Vagina (tissue), 2 donors: ENCODE results near the gene ATP11A. TPM values are rescaled to one million over a fixed set of nuclear protein-coding genes. Genes with fewer than 3 reads are reported as not detected.

Experiments used
- DNase-seq, 2 donors: peaks; one replicate each; pipeline ENCODE4 v3.0.0-alpha.2; 2017; ENCODE audit errors: extremely low spot score in 2 of 2
- H3K27ac ChIP-seq: fragments of 200-600 bp; sonication (generic); one replicate; pipeline ENCODE4 v1.5.1; 2019
- H3K27me3 ChIP-seq: fragments of 200-600 bp; sonication (generic); one replicate; pipeline ENCODE4 v1.5.1; 2019
- H3K36me3 ChIP-seq, 2 donors: fragments of 200-600 bp; sonication (generic); one replicate each; pipeline ENCODE4 v1.5.1; 2017 to 2019
- H3K4me1 ChIP-seq: fragments of 200-600 bp; sonication (generic); one replicate; pipeline ENCODE4 v1.5.1; 2019
- H3K4me3 ChIP-seq, 2 donors: fragments of 200-600 bp; sonication (generic); 1 replicate in 1 of 2; 2 replicates in 1 of 2; pipeline ENCODE4 v1.5.1; 2016 to 2019
- H3K9me3 ChIP-seq: fragments of 200-600 bp; sonication (generic); one replicate; pipeline ENCODE4 v1.5.1; 2019
- POLR2A ChIP-seq, 2 donors: fragments of 450-650 bp; IDR thresholded peaks; one replicate each; pipeline ENCODE4 v1.6.1; 2017; ENCODE audit warnings: antibody characterized with exemption in 2 of 2, mild to moderate bottlenecking in 2 of 2, moderate library complexity in 2 of 2
- POLR2AphosphoS5 ChIP-seq, 2 donors: sonication (generic); formaldehyde crosslinking; IDR thresholded peaks; one replicate each; pipeline ENCODE4 v1.9.0; 2017; ENCODE audit warnings: antibody characterized with exemption in 2 of 2, mild to moderate bottlenecking in 2 of 2, low read depth in 1 of 2; ENCODE audit not compliant: insufficient read depth in 1 of 2
- intact Hi-C: fragments of 100-400 bp; cut with DNase I; formaldehyde crosslinking; loops from one replicate; pipeline ENCODE4 v1.15.1; 2023
- total RNA-seq: library from RNA; depleted of rRNA; stranded (reverse); fragments of >200 nt; gene quantifications from one replicate; pipeline ENCODE4 v1.2.3, GENCODE V29; 2016
- TF ChIP-seq, protein P1 (sequence below), 3 experiments: fragments of 450-650 bp in 2 of 3; fragments of 200-600 bp in 1 of 3; sonication (generic) in 1 of 3; IDR thresholded peaks; one replicate each; pipeline ENCODE4 v1.5.1; 2017 to 2019; ENCODE audit warnings: antibody characterized with exemption in 3 of 3, mild to moderate bottlenecking in 2 of 3, moderate library complexity in 2 of 3

Gene ATP11A
- total RNA-seq, 1 donor from 2014 or later, result 33.4 TPM

DNA sequence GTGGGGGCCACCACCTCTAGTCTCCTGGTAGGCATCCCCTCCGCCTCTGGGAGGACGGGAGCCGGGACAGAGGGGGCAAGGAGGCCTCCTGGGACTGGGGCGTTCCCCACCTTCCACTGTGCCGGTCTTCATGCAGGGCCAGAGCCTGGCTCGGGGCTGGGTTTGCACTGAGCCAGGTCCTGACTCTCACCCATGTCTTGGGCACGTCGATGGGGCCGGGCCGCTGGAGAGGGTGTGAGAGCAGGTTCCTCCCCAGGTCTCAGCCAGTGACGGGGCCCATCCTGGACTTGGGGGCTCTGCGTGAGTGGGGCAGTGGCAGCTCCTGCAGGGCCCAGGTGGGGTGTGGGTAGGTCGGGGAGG lies 26.6 kb downstream of the ATP11A start:
- TF ChIP-seq, protein P1, sequence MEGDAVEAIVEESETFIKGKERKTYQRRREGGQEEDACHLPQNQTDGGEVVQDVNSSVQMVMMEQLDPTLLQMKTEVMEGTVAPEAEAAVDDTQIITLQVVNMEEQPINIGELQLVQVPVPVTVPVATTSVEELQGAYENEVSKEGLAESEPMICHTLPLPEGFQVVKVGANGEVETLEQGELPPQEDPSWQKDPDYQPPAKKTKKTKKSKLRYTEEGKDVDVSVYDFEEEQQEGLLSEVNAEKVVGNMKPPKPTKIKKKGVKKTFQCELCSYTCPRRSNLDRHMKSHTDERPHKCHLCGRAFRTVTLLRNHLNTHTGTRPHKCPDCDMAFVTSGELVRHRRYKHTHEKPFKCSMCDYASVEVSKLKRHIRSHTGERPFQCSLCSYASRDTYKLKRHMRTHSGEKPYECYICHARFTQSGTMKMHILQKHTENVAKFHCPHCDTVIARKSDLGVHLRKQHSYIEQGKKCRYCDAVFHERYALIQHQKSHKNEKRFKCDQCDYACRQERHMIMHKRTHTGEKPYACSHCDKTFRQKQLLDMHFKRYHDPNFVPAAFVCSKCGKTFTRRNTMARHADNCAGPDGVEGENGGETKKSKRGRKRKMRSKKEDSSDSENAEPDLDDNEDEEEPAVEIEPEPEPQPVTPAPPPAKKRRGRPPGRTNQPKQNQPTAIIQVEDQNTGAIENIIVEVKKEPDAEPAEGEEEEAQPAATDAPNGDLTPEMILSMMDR (IDR thresholded peaks at IDR 0.05), result no peak
- TF ChIP-seq POLR2AphosphoS5 (IDR thresholded peaks at IDR 0.05; ENCODE audit: insufficient read depth in 1 of 2, low read depth in 1 of 2) (no peak), POLR2A (IDR thresholded peaks at IDR 0.05) (no peak)
- no peak overlapping the region for H3K27ac ChIP-seq
- no peaks in the 10 kb centered on the region for H3K36me3 ChIP-seq
- H3K9me3 ChIP-seq, result no peaks in the 10 kb centered on the region
- H3K27me3 ChIP-seq, result no peaks in the 10 kb centered on the region
- intact Hi-C loops, result no loop called here
- H3K4me1 ChIP-seq, result peaks cover 12% of the 10 kb centered on the region
- no peak overlapping the region for H3K4me3 ChIP-seq
- no peak for DNase-seq

DNA sequence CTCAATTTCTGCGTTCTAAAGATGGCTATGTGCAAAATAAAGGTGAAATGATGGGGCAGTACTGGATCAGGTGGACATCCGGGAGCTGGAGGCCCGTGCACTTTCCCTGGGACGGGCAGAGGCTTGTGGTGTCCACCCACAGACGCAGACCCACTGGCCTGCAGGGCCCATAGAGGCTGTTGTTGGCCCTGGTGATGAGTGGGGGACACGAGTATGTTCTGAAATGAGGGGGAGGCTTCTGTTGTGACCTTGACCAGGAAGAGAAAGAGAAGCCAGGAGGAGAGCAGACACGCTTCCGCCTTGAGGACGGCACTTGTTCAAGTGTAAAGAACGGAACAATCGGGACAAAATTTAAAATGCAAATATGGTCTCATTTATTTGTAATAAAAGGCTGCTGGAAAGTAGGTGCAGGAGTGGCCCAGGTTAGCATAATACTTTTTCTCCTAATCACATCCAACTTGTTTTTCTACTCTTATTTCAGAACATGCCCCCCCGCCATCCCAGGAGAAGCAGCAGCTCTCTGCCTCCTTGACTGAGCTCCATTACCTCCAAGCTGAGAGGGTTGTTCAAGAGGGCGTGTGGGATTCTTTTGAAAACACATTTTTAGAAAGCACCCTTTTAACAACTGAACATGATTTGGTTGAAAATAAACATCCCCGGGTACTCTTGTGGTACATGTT lies 27.1 kb downstream of the ATP11A start:
- no peaks in the 10 kb centered on the region for H3K27me3 ChIP-seq
- DNase-seq, result no peak
- H3K4me1 ChIP-seq, result peaks cover 11% of the 10 kb centered on the region
- no peaks in the 10 kb centered on the region for H3K36me3 ChIP-seq
- TF ChIP-seq POLR2A (IDR thresholded peaks at IDR 0.05) (no peak), POLR2AphosphoS5 (IDR thresholded peaks at IDR 0.05; ENCODE audit: insufficient read depth in 1 of 2, low read depth in 1 of 2) (no peak)
- TF ChIP-seq, protein P1 (IDR thresholded peaks at IDR 0.05), result no peak
- H3K4me3 ChIP-seq, result no peak overlapping the region
- intact Hi-C loops, result no loop called here
- no peaks in the 10 kb centered on the region for H3K9me3 ChIP-seq
- no peak overlapping the region for H3K27ac ChIP-seq

DNA sequence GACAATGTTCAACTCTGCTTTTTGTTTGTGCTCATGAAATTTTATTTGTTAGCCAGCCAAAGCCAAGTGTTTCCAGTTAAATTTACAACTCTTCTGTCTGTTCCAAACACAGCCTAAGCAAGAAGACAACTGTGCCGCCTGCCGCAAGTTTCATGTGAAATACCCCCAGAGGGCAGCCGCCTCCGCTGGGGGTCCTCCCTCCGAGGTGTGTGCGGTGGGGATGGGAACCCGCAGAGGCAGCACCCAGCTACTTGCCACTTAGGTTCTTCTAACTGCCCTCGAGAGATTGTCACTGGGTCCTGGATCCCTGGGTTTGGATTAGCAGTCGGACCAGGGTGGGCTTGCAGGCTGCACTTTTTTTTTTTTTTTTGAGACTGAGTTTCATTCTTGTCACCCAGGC lies 28.5 kb downstream of the ATP11A start:
- intact Hi-C loops, result no loop called here
- no peak for DNase-seq
- H3K27me3 ChIP-seq, result no peaks in the 10 kb centered on the region
- TF ChIP-seq, protein P1 (IDR thresholded peaks at IDR 0.05), result no peak
- TF ChIP-seq POLR2AphosphoS5 (IDR thresholded peaks at IDR 0.05; ENCODE audit: insufficient read depth in 1 of 2, low read depth in 1 of 2), result no peak
- no peak for TF ChIP-seq POLR2A (IDR thresholded peaks at IDR 0.05)
- H3K36me3 ChIP-seq, result no peaks in the 10 kb centered on the region
- H3K9me3 ChIP-seq, result no peaks in the 10 kb centered on the region
- no peak overlapping the region for H3K27ac ChIP-seq
- H3K4me3 ChIP-seq, result no peak overlapping the region
- peaks cover 16% of the 10 kb centered on the region for H3K4me1 ChIP-seq

DNA sequence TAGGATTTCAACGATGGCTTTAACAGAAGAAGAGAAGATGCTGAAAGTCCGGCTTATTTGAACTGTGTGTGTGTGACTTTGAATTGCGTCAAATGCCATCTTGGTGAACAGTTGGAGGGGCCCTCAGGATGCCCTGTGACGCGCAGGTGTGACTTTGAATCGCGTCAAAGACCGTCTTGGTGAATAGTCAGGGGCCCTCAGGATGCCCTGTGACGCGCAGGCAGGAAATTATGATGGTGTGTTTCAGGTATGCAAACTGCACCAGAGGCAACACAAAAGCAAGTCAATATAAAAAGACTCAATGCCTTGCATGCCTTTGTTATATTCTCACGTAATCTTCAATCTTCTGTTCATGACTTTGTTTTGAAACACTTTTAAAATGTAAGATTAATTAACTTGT lies 29.2 kb downstream of the ATP11A start:
- Histone ChIP-seq H3K9me3 (no peaks in the 10 kb centered on the region), H3K27ac (no peak overlapping the region), H3K36me3 (no peaks in the 10 kb centered on the region), H3K4me1 (peaks cover 16% of the 10 kb centered on the region), H3K4me3 (no peak overlapping the region), H3K27me3 (no peaks in the 10 kb centered on the region)
- intact Hi-C loops, result no loop called here
- TF ChIP-seq POLR2A (IDR thresholded peaks at IDR 0.05) (no peak), POLR2AphosphoS5 (IDR thresholded peaks at IDR 0.05; ENCODE audit: insufficient read depth in 1 of 2, low read depth in 1 of 2) (no peak)
- TF ChIP-seq, protein P1 (IDR thresholded peaks at IDR 0.05), result no peak
- DNase-seq, result no peak

DNA sequence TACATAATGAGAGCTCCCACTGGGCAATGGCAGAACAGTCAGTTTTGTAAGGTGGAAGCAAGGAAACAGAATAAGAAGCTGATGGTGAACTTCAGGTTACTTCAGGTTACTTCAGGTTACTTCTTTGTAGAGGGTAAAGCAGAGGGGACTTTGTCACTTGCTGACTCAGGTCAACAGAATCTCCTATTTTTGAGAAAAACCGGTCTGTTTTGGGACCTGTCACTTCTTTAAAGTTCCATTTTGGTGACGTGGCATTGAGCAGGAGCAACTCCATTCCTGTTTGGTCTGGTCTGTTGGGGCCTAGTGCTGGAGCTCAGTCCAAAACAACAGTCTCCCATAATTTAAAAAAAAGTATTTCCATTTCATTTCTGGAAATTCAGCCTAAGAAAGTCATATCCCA lies 29.7 kb downstream of the ATP11A start:
- TF ChIP-seq POLR2AphosphoS5 (IDR thresholded peaks at IDR 0.05; ENCODE audit: insufficient read depth in 1 of 2, low read depth in 1 of 2) (no peak), POLR2A (IDR thresholded peaks at IDR 0.05) (no peak)
- TF ChIP-seq, protein P1 (IDR thresholded peaks at IDR 0.05), result no peak
- Histone ChIP-seq H3K36me3 (no peaks in the 10 kb centered on the region), H3K27ac (no peak overlapping the region), H3K27me3 (no peaks in the 10 kb centered on the region), H3K9me3 (no peaks in the 10 kb centered on the region), H3K4me3 (no peak overlapping the region), H3K4me1 (peaks cover 16% of the 10 kb centered on the region)
- intact Hi-C loops, result no loop called here
- DNase-seq, result no peak
